ENCODE results near the gene SLC29A1. TPM values are rescaled to one million over a fixed set of nuclear protein-coding genes. Genes with fewer than 3 reads are reported as not detected.

The SLC29A1 gene
- total and polyA plus RNA-seq, 9 of the 15 experiments (the other 6 are each of a cell fraction or from before 2014, with no cell fraction given) = 18.9 to 170 (median 57.7) TPM

DNA sequence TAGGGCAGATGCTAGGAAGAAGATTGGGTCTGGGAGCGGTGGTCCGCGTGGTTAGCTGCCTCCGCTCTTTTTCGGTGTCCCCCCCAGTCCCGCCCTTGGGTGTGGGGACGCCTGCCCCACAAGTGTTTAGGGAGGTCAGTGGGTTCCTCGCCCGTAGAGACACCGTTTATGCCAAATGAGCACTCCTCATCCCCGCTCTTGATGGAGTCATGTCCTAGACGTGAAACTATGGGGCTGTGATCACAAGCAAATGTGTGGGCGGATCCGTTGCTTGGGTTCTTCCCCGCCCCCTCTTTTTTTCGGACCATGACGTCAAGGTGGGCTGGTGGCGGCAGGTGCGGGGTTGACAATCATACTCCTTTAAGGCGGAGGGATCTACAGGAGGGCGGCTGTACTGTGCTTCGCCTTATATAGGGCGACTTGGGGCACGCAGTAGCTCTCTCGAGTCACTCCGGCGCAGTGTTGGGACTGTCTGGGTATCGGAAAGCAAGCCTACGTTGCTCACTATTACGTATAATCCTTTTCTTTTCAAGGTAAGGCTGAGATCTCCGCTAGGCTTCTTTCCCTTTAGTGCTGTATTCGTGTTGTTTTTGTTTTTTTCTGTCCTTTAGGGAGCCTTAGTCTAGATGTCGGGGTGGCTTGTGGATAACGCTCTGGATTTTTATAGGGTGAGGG is 23.4 kb downstream of the SLC29A1 start, which contains the start of gene HSP90AB1 (continued):
- TF ChIP-seq PML (IDR thresholded peaks at IDR 0.05; ENCODE audit: low read length) (peak; percentile 99), POU5F1 (IDR thresholded peaks at IDR 0.05; ENCODE audit: borderline replicate concordance, low read depth, low read length, partially characterized antibody) (no peak), HNRNPUL1 (IDR thresholded peaks at IDR 0.05; ENCODE audit: low read length) (0 out of 2 replicates have a peak, but pooled peaks have one; percentile 89), KDM1A (IDR thresholded peaks at IDR 0.05) (0 out of 4 replicates have a peak, but pooled peaks of 1 of the 2 experiments have one; percentile 2), MAFK (IDR thresholded peaks at IDR 0.05; ENCODE audit: low read length) (no peak), SNIP1 (IDR thresholded peaks at IDR 0.05; ENCODE audit: low read depth) (peak; percentile 80), CEBPB (tag; IDR thresholded peaks at IDR 0.05) (no peak), FOXJ3 (CRISPR knock-in tag; IDR thresholded peaks at IDR 0.05) (no peak), RHOXF2B (CRISPR knock-in tag; conservative IDR thresholded peaks at IDR 0.05) (no peak), ZNF707 (CRISPR knock-in tag; conservative IDR thresholded peaks at IDR 0.05) (no peak), ARID2 (IDR thresholded peaks at IDR 0.05) (peak; percentile 61), KLF6 (CRISPR knock-in tag; IDR thresholded peaks at IDR 0.05; ENCODE audit: borderline replicate concordance) (peak; percentile 24; the same call in 1 of the 2 replicates), STAG1 (CRISPR knock-in tag; IDR thresholded peaks at IDR 0.05; ENCODE audit: borderline replicate concordance) (no peak), ZNF551 (CRISPR knock-in tag; IDR thresholded peaks at IDR 0.05) (no peak), RAD21 (CRISPR knock-in tag; conservative IDR thresholded peaks at IDR 0.05 in 1 of 2, IDR thresholded peaks at IDR 0.05 in 1 of 2) (no peak), CHCHD3 (CRISPR knock-in tag; IDR thresholded peaks at IDR 0.05) (peak; percentile 81; the same call in 1 of the 2 replicates), ZNF41 (CRISPR knock-in tag; conservative IDR thresholded peaks at IDR 0.05) (no peak), ETV1 (tag; conservative IDR thresholded peaks at IDR 0.05; ENCODE audit: low read depth) (no peak), ILF3 (IDR thresholded peaks at IDR 0.05; ENCODE audit: borderline replicate concordance) (no peak), DNMT1 (IDR thresholded peaks at IDR 0.05) (no peak), ZNF79 (CRISPR knock-in tag; IDR thresholded peaks at IDR 0.05; ENCODE audit: low read depth) (no peak), RBM39 (optimal IDR thresholded peaks at IDR 0.05; ENCODE audit: low read depth, low read length) (peak; percentile 98), NFE2 (IDR thresholded peaks at IDR 0.05; ENCODE audit: low read depth) (no peak; the same call in 1 of the 2 replicates), BCOR (IDR thresholded peaks at IDR 0.05) (peak; percentile 89)
- TF ChIP-seq, protein P1, sequence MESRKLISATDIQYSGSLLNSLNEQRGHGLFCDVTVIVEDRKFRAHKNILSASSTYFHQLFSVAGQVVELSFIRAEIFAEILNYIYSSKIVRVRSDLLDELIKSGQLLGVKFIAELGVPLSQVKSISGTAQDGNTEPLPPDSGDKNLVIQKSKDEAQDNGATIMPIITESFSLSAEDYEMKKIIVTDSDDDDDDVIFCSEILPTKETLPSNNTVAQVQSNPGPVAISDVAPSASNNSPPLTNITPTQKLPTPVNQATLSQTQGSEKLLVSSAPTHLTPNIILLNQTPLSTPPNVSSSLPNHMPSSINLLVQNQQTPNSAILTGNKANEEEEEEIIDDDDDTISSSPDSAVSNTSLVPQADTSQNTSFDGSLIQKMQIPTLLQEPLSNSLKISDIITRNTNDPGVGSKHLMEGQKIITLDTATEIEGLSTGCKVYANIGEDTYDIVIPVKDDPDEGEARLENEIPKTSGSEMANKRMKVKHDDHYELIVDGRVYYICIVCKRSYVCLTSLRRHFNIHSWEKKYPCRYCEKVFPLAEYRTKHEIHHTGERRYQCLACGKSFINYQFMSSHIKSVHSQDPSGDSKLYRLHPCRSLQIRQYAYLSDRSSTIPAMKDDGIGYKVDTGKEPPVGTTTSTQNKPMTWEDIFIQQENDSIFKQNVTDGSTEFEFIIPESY (CRISPR knock-in tag; IDR thresholded peaks at IDR 0.05) = peak; percentile 69; the same call in 1 of the 2 replicates
- TF ChIP-seq, protein P2, sequence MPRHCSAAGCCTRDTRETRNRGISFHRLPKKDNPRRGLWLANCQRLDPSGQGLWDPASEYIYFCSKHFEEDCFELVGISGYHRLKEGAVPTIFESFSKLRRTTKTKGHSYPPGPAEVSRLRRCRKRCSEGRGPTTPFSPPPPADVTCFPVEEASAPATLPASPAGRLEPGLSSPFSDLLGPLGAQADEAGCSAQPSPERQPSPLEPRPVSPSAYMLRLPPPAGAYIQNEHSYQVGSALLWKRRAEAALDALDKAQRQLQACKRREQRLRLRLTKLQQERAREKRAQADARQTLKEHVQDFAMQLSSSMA (CRISPR knock-in tag; IDR thresholded peaks at IDR 0.05) = peak; percentile 85
- TF ChIP-seq, protein P3, sequence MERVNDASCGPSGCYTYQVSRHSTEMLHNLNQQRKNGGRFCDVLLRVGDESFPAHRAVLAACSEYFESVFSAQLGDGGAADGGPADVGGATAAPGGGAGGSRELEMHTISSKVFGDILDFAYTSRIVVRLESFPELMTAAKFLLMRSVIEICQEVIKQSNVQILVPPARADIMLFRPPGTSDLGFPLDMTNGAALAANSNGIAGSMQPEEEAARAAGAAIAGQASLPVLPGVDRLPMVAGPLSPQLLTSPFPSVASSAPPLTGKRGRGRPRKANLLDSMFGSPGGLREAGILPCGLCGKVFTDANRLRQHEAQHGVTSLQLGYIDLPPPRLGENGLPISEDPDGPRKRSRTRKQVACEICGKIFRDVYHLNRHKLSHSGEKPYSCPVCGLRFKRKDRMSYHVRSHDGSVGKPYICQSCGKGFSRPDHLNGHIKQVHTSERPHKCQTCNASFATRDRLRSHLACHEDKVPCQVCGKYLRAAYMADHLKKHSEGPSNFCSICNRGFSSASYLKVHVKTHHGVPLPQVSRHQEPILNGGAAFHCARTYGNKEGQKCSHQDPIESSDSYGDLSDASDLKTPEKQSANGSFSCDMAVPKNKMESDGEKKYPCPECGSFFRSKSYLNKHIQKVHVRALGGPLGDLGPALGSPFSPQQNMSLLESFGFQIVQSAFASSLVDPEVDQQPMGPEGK (CRISPR knock-in tag; IDR thresholded peaks at IDR 0.05; ENCODE audit: borderline replicate concordance) = no peak; the same call in 1 of the 2 replicates
